OCI-LY3 (cell line): ENCODE results near the gene HAGH.

ENCODE experiments used
- H2AFZ ChIP-seq: fragments of 200-600, 300-600 bp; shearing (Covaris generic); 2 replicates; pipeline ENCODE4 v1.6.0; 2014; ENCODE audit warnings: antibody characterized with exemption, low read depth, low read length
- H3K27ac ChIP-seq: fragments of 200-600, 300-600 bp; sonication (generic); 2 replicates; pipeline ENCODE4 v1.5.1; 2014; ENCODE audit warnings: mild to moderate bottlenecking, low read length, moderate library complexity, mixed read lengths
- H3K27me3 ChIP-seq: fragments of 200-600, 300-600 bp; sonication (generic); 2 replicates; pipeline ENCODE4 v1.6.1; 2014; ENCODE audit warnings: low read depth, low read length, mixed read lengths
- H3K36me3 ChIP-seq: fragments of 200-600, 300-600 bp; sonication (generic); replicated peaks from 2 replicates; pipeline ENCODE3; 2014; ENCODE audit warnings: low read depth, low read length, mixed read lengths
- H3K4me1 ChIP-seq: fragments of 300-600, 200-600 bp; sonication (generic); 2 replicates; pipeline ENCODE4 v1.6.1; 2014; ENCODE audit warnings: low read length, mixed read lengths
- H3K4me2 ChIP-seq: fragments of 200-600, 300-600 bp; sonication (generic); 2 replicates; pipeline ENCODE4 v1.6.1; 2014; ENCODE audit warnings: low read length, mixed read lengths
- H3K4me3 ChIP-seq: fragments of 300-600, 200-600 bp; sonication (generic); 2 replicates; pipeline ENCODE4 v1.5.1; 2014; ENCODE audit warnings: antibody characterized with exemption, mild to moderate bottlenecking, low read length, moderate library complexity
- H3K79me2 ChIP-seq: fragments of 300-600, 200-600 bp; shearing (Covaris generic); 2 replicates; pipeline ENCODE4 v1.6.1; 2014; ENCODE audit warnings: mild to moderate bottlenecking, low read length, mixed read lengths
- H3K9ac ChIP-seq: fragments of 300-600, 200-600 bp; shearing (Covaris generic); 2 replicates; pipeline ENCODE4 v1.6.0; 2014; ENCODE audit warnings: mild to moderate bottlenecking, low read length, moderate library complexity
- H3K9me3 ChIP-seq: fragments of 200-600, 300-600 bp; shearing (Covaris generic); 2 replicates; pipeline ENCODE4 v1.6.1; 2014; ENCODE audit warnings: low read length, mixed read lengths; ENCODE audit not compliant: insufficient read depth
- H4K20me1 ChIP-seq: fragments of 200-600, 300-600 bp; sonication (generic); 2 replicates; pipeline ENCODE4 v1.6.1; 2016; ENCODE audit warnings: low read length, mixed read lengths; ENCODE audit not compliant: insufficient read depth
- EZH2phosphoT487 ChIP-seq: fragments of 200-600 bp; shearing (Covaris generic); IDR thresholded peaks from 2 replicates; pipeline ENCODE4 v1.6.1; 2018; ENCODE audit warnings: antibody characterized with exemption, mixed run types, low read depth
- TF ChIP-seq, protein P1 (sequence below): fragments of 200-600, 300-600 bp; sonication (generic); IDR thresholded peaks from 2 replicates; pipeline ENCODE4 v1.5.1; 2014; ENCODE audit warnings: antibody characterized with exemption, low read length, low read depth

Gene HAGH

DNA sequence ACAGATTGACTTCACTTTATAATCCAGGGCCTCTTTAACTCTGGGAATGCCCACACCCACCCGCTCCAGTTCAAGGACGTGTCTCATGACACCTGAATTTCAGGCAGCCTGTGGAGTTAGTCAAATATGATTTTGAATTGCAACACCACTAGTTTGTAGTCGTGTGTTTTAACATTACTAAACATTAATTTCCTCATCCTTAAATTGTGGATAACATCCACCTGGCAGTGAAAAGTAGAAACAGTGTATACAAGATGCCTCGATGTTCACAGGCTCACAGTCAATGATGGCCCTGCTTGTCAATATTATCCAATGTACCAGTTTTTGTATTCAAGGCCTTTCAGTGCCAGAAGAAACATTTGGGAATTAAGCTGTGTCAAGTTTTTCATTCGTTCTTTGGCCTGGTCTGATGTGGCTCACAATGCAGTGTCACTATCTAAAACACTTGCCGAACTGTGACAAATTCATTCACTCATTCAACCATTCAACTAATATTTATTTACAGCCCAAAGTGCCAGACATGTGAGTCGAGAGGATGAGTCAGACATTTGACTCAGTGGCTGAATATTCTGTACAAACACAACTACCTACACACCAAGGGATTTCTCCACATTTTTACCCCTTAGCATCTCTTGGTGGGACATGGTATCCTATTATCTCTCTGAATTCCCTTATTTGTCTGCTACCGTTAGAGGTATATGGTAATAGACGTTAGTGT is 43.9 kb upstream of the HAGH start:
- Histone ChIP-seq H3K9me3 (no peaks in the 10 kb centered on the region), H3K4me3 (no peak overlapping the region), H3K4me2 (no peak overlapping the region), H4K20me1 (no peaks in the 10 kb centered on the region), H3K27ac (no peak overlapping the region), H3K9ac (no peak overlapping the region), H3K36me3 (no peaks in the 10 kb centered on the region), H2AFZ (no peak overlapping the region), H3K79me2 (no peaks in the 10 kb centered on the region), H3K4me1 (0 out of 2 replicates have a peak, but pooled peaks cover 3% of the 10 kb centered on the region), H3K27me3 (peaks cover 7% of the 10 kb centered on the region; the same call in 1 of the 2 replicates)
- no peak for TF ChIP-seq EZH2phosphoT487
- TF ChIP-seq, protein P1, sequence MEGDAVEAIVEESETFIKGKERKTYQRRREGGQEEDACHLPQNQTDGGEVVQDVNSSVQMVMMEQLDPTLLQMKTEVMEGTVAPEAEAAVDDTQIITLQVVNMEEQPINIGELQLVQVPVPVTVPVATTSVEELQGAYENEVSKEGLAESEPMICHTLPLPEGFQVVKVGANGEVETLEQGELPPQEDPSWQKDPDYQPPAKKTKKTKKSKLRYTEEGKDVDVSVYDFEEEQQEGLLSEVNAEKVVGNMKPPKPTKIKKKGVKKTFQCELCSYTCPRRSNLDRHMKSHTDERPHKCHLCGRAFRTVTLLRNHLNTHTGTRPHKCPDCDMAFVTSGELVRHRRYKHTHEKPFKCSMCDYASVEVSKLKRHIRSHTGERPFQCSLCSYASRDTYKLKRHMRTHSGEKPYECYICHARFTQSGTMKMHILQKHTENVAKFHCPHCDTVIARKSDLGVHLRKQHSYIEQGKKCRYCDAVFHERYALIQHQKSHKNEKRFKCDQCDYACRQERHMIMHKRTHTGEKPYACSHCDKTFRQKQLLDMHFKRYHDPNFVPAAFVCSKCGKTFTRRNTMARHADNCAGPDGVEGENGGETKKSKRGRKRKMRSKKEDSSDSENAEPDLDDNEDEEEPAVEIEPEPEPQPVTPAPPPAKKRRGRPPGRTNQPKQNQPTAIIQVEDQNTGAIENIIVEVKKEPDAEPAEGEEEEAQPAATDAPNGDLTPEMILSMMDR, result no peak

DNA sequence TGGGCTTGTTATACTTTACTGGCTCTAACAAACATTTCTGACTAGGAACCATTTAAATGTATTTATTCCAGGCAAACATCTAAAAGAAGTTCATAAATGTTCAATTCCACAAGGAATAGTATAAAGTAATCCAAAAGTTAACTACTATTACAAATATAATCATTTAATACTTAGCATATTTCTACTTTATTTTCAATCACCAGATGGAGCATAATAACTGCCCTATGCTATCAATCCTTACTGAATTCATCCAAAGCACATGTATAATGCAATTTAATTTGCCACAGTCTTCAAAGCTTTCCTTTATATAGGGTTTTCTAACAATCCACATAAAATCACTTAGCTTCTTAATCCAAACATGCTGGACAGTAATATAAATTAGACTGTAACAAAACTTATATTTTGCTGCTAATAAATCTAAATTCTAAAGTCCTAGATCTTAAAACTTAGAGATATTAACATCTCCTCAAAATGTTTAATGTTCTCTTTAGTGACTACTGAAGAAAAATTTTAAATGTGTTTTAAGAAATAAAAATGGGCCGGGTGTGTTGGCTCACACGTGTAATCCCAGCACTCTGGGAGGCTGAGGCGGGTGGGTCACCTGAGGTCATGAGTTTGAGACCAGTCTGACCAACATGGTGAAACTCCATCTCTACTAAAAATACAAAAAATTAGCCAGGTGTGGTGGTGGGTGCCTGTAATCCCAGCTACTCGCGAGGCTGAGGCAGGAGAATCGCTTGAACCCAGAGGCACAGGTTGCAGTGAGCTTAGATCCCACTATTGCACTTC is 39.5 kb upstream of the HAGH start:
- Histone ChIP-seq H3K27ac (no peak overlapping the region), H3K4me1 (peaks cover 8% of the 10 kb centered on the region; the same call in 1 of the 2 replicates), H3K36me3 (no peaks in the 10 kb centered on the region), H3K4me3 (no peak overlapping the region), H3K9ac (no peak overlapping the region), H3K9me3 (no peaks in the 10 kb centered on the region), H2AFZ (no peak overlapping the region), H3K4me2 (no peak overlapping the region), H3K79me2 (no peaks in the 10 kb centered on the region), H4K20me1 (no peaks in the 10 kb centered on the region), H3K27me3 (peaks cover 10% of the 10 kb centered on the region; the same call in 1 of the 2 replicates)
- TF ChIP-seq, protein P1, result no peak
- TF ChIP-seq EZH2phosphoT487, result no peak

DNA sequence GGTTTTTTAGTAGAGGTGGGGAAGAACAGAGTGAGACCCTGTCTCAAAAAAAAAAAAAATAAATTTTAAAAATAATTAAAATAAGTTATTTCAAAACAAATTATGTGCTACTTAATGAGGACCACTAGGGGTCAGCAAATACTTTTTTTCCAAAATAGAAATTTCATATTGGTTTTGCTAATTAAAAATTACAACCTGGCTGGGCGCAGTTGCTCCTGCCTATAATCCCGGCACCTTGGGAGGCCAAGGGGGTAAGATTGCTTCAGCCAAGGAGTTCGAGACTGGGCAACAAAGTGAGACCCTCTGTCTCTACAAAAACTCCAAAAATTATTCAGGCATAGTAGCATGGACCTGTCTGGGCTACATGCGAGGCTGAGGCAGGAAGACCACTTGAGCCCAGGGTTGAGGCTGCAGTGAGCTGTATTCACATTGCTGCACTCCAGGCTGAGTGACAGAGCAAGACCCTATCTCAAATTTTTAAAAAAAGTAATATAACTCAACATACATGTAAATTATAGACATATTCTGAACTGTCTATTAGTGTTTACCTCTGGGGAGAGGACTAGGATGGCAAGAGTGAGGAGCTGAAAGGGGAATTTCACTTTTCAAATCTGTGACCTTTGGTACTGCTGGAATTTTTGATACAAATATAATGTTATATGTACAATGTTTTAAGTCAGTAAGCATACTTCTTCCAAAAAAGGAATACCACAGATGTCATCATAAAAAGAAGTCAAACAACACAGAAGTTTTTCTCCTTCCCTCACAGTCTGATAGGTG is 37.2 kb upstream of the HAGH start:
- H4K20me1 ChIP-seq, result no peaks in the 10 kb centered on the region
- H3K36me3 ChIP-seq, result no peaks in the 10 kb centered on the region
- H3K4me3 ChIP-seq, result no peak overlapping the region; the same call in 1 of the 2 replicates
- no peak overlapping the region for H3K27ac ChIP-seq
- peaks cover 8% of the 10 kb centered on the region; the same call in 1 of the 2 replicates for H3K4me1 ChIP-seq
- peaks cover 27% of the 10 kb centered on the region for H3K27me3 ChIP-seq
- TF ChIP-seq, protein P1, result peak; percentile 42
- no peak for TF ChIP-seq EZH2phosphoT487
- no peaks in the 10 kb centered on the region for H3K9me3 ChIP-seq
- no peak overlapping the region for H2AFZ ChIP-seq
- peak overlapping the region; percentile 46 for H3K4me2 ChIP-seq
- H3K9ac ChIP-seq, result no peak overlapping the region
- no peaks in the 10 kb centered on the region for H3K79me2 ChIP-seq
